GM19035 (cell line): ENCODE measurements around the gene POLD3.

Experiments
- ATAC-seq: cut with Tn5 transposase; IDR thresholded peaks from one replicate; pipeline ENCODE4 v1.9.1; 2021; ENCODE audit not compliant: unreplicated experiment

The POLD3 gene

DNA sequence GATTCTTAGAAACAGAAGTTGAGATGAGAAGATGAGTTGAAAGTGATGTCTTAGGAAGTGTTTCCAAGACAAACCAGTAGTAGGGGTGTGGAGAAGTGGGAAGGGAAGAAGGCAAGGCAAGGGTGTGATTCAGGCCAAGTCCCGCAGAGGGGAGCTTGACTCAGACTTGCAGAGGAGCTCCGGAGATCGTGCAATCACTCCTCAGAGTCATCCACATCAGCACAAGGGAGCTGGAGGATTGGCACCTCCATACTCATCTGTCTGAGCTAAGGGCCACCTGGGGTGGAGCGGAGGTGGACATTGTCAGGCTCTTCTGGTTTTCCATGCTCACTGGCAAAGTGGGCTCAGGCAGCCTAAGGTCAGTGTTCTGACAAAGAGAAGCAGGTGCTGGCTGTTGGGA lies 94.4 kb downstream of the POLD3 start:
- ATAC-seq: no peak

DNA sequence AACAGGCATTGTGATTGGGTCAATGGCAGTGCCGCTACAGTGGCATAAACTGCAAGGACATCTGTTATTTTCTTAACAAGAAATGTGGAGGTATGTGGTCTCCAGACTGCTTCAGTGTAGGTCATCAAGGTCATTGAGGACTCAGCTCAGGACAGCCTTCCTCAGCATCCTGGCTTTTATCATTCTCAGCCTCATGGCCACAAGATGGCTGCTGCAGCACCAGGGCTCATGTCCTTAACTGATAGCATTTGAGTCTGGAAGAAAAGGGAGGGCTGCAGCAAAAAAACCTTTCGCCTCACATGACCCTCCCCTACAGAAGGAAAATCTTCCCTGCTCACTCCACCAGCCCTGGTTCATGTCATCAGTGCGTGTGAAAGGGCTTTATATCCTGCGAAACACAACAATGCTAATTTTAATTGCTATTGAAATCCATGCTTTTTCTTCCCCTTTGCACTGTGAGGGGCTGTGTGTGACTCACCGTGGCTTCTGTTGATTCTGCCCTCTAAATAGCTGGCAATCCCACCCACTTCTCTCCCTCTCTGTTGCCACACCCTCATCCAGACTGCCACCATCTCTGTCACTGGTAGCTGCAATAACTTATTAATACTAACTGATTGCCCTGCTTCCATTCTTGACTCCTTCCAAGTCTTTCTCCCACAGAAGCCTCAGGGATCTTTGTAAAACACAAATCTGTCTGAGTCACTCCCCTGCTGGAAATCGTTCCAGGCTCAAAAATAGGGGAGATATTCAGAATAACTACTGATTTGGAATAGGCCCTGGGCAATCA lies 95.0 kb downstream of the POLD3 start:
- ATAC-seq: no peak

DNA sequence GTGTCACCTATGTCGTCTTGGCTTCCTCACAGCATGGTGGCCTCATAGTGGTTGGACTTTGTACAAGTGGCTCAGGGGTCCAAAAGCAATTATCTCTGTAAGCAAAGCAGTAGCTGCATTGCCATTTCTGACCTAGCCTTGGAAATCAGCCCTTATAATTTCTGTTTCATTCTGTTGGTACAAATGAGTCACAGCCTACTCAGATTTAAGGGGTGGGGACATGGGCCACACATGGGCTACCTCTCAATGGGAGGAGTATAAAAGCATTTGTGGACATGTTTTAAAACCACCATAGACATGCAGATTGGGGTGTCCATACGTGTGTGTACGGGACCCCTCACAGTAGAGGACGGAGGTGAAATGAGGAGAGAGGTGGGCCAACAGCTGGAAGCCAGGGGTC lies 97.3 kb downstream of the POLD3 start:
- ATAC-seq: no peak

DNA sequence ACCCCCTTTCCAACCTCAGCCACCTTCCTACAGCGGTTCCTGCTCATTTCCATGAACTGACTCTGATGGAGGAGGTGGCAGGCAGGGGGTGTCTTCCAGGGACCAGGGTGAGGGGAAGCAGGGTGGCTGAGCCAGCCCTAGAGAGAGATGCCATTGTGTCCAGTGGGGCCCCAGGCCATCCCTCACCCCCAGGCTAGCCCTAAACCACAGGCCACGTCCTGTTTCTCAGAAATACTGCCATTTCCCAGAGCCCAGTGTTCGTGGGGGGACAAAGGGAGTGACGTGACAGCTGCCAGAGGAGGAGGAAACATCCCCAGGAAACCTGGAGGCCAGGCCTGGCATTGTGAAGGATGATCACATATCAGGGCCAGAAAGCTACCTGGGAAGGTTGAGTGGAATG lies 99.4 kb downstream of the POLD3 start:
- no peak for ATAC-seq
